Measurements from ENCODE around the gene CRY1. TPM values are rescaled to one million over a fixed set of nuclear protein-coding genes. Genes with fewer than 3 reads are reported as not detected.

The CRY1 gene
- 20.7 to 26.4 TPM (median 22.5 TPM) in 5 replicates for total RNA-seq (2022; extraction: Qiagen RNA extraction)

DNA sequence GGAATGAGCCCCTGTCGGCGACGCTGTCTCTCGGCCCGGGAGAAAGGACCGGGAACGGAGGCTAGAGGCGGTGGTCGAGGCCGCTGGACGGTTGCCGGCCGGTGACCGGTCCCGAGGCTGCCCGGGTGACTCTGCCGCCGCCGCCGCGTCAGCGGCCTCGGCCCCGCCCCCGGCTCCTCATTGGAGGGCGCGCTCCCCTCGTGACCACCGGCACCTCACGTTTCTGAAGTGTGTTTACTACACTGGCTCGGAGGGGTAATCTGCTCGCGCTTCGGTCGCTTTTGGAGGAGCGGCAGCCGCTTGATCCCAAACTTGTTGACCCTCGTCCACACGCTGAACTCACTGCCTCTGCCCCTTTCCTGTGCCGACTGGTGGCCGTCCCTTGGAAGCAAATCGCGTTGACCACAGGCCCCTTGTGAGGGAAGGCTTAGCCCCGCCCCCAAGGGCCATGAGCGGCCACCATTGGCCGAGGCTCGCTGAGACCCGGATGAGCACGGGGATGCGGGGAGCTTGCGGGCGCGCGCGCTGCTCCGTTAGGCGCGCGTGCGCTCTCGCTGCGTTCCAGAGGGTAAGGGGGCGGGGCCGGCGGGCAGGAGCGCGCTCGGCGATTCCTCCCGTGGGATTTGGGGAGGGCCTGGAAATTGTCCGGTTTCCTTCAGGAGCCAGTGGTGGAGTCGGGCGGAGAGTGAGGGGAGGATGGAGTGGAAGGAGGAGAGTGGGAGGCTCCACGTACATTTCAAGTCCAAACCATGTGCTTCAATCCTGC lies at the start of gene CRY1:
TSS of gene CRY1 (minus strand) at position 133 of the 766 bp plus-strand sequence. CDS start 588 bp downstream, outside the sequence.

DNA sequence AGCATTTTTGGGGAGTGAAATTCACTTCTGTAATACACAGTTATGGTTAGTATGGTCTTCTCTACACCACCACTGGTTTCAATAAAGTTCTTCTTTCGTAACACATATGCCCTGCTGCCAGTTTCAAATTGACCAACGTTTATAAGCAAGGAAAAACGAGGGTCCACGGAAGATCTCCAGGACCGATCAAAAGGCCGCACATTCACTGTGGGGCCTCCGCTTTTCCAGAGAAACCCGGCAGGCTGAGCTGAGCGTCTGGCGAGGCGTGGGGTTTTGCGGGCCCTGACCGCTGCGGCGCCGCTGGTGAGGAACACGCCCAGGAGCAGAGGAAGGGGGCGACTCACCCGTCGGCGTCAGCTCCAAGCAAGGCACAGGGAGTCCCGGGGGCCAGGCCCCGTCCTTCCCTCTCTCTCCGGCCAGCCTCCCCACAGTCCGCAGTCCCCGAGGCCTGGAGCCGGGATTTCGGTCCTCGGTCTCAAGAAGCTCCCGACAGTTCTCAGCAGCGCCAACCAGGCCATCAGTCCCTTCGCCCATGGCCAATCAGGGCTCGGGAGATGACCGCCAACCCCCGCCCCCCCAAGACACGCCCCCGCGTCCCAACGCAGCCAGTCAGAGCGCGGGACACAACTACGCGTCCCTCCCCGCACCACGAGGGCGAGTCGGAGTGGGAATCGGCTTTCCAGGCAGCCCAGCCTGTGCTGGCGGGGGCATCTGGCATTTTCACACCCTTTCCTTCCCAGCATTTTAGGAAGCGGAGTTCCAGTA lies 106.5 kb downstream of the CRY1 start, which contains the start of gene MTERF2:
TSS of gene MTERF2 (minus strand) at position 522 of the 765 bp plus-strand sequence. CDS start 8,432 bp downstream, outside the sequence.

DNA sequence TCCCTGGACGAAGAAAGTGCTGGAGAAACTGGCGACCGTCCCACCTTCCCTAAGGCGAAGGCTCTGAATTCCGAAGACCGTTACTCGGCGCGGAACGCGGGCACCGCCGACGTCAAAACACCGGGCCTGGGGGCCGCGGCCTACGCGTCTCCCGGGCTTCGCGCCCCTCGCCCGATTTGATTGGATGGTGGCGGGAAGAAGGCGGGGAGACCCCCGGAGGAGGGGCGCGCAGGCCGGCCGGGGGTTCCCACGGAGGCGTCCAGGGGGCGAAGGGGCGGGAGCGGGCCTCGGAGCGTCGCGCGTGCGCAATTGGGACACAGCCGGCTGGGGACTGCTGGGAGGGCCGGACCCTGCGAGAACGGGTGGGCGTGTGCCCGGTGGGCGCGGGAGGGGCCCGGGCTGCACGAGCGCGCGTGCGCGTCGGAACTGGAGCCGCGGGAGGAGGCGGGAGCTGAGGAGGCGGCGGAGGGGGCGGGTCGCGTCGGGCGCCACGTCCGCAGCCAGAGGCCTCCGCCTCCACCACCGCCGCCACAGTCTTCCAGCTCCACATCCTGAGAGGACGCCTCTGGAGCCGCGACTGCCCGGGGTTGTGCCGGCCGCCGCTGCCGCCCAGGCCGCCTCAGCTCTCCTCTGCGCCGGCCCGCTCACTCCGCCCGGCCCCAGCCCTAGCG lies 137.8 kb downstream of the CRY1 start, which contains the start of gene TMEM263:
TSS of gene TMEM263 (plus strand) at position 531 of the 671 bp plus-strand sequence. CDS start 11,210 bp downstream, outside the sequence.

Other genes with a start within 250 kb of the CRY1 start
- 24.8 to 31.8 TPM (median 30.7 TPM) in 5 replicates for gene TMEM263, start 137.6 kb downstream of the CRY1 start, total RNA-seq (2022; extraction: Qiagen RNA extraction)
- gene MTERF2, start 106.4 kb downstream of the CRY1 start, total RNA-seq (2022; extraction: Qiagen RNA extraction): 4.2 to 4.9 TPM (median 4.6 TPM) in 5 replicates

Measured in A549 treated with dexamethasone at 1 μM for 4 hours (cell line).